GOT3 (cell line): ENCODE data around the gene AKAP13.
"Not testable (repeated sequence)": the region's sequence is repeated elsewhere in the genome, so short reads cannot be mapped to it uniquely, and the experiment has no call there.

Source experiments
- DNase-seq: peaks from one replicate; lab custom pipeline; 2025; ENCODE audit warnings: mixed read lengths; lab: John Stamatoyannopoulos, UW

AKAP13 gene

DNA sequence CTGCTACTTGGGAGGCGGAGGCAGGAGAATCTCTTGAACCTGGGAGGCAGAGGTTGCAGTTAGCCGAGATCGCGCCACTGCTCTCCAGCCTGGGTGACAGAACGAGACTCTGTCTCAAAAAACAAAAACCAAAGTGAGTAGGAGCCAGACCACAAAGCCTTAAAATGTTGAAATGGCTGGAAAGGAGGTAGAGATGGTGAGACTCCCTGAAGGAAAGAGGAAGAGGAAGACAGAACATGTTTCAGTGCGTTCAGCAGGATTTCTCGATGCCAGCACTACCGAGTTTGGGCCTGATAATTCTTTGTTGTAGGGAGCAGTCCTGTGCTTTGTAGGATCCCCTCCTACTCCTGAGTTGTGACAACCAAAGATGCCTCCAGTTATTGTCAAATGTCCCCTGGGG is 189.9 kb downstream of the AKAP13 start:
- DNase-seq, result no peak

DNA sequence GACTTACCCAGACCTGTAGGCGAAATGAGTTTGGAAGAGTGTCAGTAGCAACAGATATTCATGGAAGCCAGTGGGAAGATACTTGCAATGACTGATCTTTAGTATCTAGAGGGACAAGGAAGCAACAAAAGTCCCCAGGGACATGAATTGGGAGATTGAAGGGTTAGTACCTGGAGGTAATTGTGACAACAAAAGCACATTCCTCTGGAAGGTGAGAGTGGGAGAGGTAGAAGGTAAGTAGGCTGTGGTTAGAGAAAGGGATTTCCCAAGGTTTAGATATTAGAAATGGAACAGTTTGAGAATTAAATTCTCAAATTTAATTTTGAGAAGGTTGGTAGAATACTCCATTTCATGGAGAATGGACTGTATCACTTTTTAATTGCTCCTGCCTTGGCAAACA is 191.4 kb downstream of the AKAP13 start:
- no peak for DNase-seq

DNA sequence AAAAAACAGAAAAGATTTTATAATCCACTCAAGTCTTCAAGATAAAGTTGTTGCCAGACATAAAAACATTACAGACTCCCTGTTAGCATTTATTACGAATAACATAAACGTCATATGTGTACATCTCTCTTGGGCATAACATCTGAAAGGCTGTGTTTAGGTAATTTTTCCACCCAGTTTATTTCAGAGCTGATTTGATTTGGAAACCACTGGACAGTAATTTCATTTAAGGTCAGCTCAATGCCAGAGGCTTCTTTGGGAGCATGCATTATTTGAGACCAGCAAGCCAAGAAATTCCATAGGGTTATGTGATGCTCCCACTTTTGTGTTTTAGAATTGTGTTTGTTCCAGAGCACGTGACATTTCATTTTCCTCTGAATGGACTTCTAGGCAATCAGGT is 196.0 kb downstream of the AKAP13 start:
- DNase-seq, result no peak

DNA sequence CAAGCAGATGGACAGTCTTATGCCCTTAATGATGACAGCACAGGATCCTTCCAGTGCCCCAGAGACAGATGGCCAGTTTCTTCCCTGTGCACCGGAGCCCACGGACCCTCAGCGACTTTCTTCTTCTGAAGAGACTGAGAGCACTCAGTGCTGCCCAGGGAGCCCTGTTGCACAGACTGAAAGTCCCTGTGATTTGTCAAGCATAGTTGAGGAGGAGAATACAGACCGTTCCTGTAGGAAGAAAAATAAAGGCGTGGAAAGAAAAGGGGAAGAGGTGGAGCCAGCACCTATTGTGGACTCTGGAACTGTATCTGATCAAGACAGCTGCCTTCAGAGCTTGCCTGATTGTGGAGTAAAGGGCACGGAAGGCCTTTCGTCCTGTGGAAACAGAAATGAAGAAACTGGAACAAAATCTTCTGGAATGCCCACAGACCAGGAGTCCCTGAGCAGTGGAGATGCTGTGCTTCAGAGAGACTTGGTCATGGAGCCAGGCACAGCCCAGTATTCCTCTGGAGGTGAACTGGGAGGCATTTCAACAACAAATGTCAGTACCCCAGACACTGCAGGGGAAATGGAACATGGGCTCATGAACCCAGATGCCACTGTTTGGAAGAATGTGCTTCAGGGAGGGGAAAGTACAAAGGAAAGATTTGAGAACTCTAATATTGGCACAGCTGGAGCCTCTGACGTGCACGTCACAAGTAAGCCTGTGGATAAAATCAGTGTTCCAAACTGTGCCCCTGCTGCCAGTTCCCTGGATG is 198.7 kb downstream of the AKAP13 start:
- no peak for DNase-seq

DNA sequence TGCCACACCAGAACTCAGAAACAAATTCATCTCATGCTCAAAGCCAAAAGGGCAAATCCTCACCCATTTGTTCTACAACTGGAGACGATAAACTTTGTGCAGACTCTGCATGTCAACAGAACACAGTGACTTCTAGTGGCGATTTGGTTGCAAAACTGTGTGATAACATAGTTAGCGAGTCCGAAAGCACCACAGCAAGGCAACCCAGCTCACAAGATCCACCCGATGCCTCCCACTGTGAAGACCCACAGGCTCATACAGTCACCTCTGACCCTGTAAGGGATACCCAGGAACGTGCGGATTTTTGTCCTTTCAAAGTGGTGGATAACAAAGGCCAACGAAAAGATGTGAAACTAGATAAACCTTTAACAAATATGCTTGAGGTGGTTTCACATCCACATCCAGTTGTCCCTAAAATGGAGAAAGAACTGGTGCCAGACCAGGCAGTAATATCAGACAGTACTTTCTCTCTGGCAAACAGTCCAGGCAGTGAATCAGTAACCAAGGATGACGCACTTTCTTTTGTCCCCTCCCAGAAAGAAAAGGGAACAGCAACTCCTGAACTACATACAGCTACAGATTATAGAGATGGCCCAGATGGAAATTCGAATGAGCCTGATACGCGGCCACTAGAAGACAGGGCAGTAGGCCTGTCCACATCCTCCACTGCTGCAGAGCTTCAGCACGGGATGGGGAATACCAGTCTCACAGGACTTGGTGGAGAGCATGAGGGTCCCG is 199.7 kb downstream of the AKAP13 start:
- DNase-seq, result no peak

DNA sequence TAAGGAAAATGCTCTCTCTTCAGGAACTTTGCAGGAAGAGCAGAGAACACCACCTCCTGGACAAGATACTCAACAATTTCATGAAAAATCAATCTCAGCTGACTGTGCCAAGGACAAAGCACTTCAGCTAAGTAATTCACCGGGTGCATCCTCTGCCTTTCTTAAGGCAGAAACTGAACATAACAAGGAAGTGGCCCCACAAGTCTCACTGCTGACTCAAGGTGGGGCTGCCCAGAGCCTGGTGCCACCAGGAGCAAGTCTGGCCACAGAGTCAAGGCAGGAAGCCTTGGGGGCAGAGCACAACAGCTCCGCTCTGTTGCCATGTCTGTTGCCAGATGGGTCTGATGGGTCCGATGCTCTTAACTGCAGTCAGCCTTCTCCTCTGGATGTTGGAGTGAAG is 200.5 kb downstream of the AKAP13 start:
- no peak for DNase-seq

DNA sequence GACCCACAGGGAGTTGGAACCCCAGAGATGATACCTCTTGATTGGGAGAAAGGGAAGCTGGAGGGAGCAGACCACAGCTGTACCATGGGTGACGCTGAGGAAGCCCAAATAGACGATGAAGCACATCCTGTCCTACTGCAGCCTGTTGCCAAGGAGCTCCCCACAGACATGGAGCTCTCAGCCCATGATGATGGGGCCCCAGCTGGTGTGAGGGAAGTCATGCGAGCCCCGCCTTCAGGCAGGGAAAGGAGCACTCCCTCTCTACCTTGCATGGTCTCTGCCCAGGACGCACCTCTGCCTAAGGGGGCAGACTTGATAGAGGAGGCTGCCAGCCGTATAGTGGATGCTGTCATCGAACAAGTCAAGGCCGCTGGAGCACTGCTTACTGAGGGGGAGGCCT is 201.1 kb downstream of the AKAP13 start:
- no peak for DNase-seq

DNA sequence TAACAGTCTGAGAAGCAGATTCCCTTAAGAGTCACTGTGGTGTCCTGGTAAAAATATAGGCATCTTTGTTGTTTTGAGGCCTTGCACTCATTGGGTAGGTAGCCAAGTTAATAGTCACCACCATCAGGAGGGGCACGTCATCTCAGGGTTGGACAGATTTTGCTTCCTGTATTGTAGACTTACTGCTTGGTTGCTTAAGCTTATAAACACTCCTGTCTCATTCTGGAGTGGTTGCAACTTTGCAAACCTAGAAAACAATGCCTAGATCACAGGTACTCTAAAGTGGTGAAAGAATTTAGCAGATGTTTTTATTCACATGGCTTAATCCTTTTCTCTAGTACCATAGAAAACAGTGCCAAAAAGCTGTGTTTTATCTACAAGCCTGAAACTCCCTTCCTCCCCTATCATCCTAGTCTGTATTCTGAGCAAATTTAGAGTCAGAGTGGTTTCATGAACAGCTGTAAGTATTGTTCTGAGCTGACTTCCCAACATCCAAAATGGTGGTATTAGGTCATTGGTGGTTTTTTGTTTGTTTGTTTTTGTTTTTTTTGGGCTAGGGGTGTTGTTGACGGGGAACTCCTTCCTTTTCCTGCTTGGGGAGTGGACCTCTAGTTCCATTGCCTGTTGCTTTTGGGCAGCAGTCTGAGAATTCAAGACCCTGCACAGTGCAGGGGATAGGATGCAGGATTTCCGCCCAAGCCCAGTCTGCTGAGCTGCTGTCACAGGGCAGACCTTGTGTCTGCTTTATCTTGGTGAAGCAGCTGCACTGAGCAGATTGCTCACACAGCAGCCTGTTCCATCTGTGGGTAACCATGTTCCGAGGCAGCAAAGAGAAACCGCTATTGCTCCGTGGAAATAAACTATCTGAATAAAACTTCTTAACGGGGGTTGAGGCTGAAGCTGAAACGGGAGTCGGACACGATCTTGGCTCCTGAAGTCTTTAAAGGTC is 202.0 kb downstream of the AKAP13 start:
- no peak for DNase-seq

DNA sequence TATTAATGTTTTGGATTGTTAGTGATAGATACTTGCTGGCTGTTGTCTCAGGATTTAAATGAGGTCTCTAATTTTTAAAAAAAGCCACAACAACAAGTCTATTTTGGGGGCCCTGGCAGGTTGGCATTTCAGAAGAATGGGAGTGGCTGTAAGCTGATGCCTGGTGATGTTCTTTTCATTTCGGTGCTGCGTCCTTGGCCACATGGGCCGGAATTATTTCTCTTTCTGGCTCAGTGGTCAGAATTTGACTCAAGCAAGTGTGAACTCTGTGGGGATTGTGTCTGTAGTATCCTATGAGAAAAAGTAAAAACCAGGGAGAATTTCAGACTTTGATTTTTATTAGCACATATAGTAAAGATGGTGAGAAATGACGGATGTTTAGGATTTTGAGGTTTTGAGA is 203.0 kb downstream of the AKAP13 start:
- no peak for DNase-seq

DNA sequence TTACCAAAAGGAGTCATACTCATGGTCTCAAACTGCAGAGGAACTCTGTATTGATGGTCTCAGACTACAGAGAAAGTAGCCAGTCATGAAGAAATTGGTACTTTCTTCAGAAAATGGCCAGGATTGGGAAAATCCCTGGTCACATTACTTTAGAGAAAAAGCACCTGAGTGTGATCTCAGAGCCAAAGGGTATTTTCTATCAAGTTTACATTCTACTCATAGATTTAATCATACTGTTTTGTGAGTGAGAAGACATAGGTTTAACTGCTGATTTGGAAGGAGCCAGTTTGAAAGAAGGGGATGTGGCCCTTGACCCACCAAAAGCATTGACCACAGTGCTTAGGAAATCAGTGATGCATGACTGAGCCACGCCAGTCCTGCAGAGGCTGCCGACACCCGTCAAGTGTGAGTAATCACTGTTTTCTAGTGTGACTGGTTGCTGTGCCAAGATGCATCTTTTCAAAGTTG is 203.6 kb downstream of the AKAP13 start:
- DNase-seq, result no peak

DNA sequence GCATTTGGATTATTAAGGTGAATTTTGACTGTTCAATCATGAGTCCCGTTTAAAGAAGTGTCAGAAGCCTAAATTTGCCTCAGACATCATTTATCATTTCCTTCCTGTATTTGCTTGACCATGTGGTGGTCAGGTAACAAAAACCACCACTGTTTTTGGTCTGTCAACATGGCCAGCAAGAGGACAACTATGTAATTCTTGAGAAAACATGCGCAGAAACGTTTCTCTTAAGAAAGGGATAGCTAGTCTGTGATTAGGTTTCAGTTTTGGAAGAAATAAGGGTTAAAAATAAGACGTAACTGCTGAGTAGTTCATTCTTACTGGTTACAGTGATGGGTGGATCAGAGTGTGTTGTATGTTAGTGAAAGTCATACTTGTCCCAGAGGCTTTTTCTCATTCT is 204.5 kb downstream of the AKAP13 start:
- DNase-seq, result no peak

DNA sequence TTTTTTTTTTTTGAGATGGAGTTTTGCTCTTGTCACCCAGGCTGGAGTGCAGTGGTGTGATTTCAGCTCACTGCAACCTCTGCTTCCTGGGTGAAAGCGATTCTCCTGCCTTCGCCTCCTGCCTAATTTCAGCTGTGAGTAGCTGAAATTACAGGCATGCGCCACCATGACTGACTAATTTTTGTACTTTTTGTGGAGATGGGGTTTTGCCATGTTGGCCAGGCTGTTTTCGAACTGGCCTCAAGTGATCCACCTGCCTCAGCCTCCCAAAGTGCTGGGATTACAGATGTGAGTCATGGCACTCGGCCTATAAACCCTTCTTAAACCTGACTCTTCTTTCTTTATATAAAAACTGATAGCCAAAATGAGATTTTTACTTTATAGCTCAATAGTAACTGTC is 205.8 kb downstream of the AKAP13 start:
- DNase-seq, result not testable (repeated sequence)

DNA sequence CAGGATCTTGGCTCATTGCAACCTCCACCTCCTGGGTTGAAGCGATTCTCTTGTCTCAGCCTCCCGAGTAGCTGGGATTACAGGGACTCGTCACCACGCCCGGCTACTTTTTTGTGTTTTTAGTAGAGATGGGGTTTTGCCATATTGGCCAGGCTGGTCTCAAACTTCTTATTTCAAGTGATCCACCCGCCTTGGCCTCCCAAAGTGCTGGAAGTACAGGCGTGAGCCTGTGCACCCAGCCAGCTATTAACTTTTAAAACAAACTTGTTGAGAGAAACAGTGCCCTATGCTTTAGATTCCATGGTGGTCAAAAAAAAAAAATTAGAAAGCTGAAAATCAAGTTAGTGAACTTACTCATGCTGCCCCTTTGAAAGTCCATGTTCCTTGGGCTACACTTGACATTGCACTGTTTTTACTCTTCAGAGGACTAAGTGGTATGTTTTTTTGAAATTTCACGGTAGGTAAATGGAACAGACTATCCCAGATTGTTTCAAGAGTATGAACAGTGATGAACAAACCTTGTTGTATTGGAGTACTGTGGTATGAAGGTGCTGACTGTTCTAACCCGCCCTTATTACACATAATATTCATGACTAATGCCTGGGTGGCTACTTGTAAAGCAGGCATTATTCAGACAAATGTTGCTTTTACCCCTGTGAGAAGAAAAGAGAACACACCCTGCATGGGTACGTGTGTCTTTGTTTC is 207.5 kb downstream of the AKAP13 start:
- no peak for DNase-seq

DNA sequence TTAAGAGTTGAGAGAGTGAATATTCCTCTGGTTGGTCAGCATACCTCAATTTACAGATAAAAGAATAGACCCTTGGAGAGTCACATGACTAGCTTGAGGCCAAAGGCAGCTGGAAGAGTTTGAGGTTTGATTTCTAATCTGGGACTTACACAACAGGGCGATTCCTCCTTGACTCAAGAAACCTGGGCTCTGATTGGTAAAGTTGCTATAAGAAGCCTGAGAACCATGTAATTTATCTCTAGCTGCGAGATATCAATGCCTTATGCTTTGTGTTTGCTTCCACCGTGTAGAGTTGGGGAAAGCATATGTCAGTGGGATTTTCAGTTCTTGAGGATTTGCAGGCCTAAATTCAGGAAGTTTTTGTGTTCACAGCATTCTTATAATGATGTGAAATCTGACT is 208.3 kb downstream of the AKAP13 start:
- DNase-seq, result no peak

DNA sequence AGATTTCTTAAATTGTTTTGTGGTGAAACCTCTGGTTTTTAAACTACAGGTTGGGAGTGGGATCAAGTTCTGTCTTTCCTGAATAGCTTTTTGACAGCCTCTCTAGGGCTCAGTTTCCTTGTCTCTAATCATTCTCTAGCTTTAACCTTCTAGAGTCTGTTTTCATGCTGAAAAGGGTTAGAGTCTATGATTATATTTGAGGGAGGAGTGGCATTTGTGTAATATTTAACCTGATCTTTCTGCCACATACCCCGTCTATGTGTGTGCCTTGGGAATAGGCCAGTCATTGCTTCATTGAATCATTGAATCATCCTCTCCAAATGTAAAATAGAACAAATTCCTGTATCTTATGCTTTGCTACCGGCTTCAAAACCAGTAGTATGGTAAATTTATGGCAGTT is 209.4 kb downstream of the AKAP13 start:
- no peak for DNase-seq

DNA sequence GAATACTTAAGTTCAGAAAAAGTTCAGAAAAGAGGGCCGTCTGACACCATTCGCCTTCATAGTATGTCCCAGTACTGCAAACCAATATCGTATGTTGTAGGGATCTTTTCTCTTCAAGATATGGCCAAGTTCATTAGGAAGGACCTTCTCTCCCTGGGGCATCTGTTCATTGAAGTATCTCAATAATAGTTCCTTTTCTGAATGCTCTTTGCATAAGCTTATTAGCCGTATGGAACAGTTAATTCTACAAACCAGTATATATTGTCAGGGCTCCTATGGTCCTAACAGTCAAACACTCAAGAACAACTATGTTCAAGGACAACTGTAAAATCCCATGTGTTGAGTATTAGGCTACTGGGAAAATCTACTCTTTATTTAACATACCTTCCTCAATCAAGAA is 211.2 kb downstream of the AKAP13 start:
- no peak for DNase-seq

DNA sequence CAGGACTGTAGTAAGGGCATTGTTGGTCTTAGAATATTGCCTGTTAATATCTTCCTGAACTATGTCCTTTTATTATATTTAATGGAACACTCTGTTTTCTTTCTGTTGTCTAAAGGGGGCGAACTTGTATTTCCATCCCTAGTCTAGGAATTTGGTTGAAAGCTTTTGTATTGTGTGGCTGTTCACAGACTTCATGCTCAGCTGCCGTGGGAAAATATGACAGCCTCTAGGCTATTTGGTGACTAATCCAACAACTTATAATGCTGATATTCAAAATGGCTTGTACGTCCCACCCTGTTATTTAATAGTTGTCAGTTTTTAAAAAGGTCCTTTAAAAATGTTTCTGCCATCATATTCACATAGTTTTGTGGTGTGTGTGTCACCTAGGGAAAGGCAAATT is 211.7 kb downstream of the AKAP13 start:
- DNase-seq, result no peak

DNA sequence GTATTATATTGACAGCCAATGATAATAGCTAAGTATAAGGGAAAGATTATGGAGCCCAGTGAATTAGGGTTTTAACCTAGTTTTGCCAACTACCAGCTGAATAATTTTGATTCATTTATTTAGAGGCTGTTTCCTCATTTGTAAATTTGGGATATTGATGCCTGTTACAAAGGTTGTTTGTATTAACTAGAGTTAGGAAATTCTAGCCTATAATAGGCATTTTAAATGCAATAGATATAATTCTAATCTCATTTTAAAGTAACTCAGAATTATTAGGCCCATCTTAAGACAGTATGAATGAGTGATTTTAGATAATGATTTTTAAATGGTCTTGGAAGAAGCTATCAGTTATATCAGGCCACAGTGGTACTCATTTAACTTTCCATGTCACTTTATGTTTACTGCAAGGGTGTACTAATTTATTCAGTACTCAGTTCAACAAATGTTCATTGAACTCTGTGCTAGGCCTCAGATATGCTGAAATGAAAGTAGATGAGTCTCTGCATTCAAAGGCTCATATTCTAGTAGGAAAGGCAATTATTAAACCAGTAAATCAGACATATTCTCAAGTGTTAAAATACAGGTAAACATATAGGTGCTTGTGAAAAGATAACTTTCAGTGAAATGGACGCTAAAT is 213.5 kb downstream of the AKAP13 start:
- no peak for DNase-seq

DNA sequence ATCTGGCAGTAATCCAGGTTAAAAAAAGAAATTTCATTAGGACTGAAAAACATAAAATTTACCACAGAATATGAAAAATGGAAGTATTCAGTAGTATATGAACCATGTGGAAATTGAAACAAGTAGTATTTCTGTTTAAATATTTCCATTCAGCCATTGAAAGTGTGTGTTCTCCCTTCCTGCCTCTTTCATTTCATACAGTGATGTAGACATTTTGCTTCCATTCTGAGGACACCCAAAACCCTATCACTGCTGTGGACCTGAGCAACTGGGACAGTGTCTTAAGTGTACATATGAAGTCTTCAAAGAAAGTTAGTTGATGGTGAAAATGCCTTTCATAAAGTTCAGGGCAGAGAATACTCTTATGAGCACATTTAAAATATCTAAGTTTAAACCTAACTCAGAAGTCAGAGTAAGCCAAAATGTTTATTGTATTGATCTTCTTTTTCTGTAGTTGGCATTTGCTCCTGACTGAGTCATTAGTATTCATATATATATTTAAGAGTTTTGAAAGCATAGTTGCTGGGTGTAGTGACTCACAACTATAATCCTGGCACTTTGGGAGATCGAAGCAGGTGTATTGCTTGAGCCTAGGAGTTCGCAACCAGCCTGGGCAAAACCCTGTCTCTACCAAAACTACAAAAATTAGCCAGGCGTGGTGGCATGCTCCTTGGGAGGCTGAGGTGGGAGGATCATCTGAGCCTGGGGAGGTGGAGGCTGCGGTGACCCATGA is 215.6 kb downstream of the AKAP13 start:
- DNase-seq, result no peak

DNA sequence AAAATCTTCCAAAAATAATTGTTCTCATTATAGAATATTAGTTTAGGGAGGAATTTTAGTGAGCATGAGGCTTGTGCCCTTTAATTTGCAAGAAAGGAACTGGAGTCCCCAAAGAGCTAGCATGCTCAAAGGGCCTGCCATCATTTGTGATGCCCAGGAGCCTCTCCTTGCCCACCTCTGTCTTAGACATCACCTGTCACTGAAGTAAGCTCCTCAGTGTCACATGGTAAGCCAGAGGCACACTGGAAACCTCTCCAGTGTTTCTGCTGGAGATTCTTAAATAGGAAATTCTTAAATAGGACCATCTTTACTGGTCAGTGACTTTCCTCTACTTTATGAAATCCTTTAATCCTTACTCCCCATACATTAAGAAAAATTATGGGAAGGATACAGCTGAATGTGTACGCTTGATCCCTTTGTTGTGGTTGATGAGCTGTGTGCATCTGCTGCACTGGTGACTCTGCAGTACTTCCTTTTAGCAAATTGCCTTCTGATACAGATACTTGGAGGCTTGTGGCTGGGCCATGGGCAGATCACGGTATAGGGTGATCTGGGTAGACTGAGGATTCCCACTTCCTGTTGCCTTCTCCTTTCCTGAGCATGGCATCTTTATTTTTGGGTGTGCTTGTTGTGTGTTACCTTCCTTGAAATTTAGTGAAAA is 216.9 kb downstream of the AKAP13 start:
- no peak for DNase-seq
